SIG-M5 treated with dmso at 0.1 percent for 504 hours (cell line): ENCODE results near the gene DYSF.

Source experiments
- DNase-seq: peaks from one replicate; lab custom pipeline; 2025; ENCODE audit not compliant: unreplicated experiment; lab: John Stamatoyannopoulos, UW

The DYSF gene

DNA sequence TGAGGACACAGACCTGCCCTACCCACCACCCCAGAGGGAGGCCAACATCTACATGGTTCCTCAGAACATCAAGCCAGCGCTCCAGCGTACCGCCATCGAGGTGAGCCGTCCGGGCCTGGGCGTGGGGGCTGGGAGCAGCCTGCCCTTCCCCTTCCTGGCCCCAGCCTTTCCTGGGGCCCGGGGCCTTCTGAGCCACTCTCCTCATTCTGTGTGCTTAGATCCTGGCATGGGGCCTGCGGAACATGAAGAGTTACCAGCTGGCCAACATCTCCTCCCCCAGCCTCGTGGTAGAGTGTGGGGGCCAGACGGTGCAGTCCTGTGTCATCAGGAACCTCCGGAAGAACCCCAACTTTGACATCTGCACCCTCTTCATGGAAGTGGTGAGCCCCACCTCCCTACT lies 157.9 kb downstream of the DYSF start:
- DNase-seq = no peak

DNA sequence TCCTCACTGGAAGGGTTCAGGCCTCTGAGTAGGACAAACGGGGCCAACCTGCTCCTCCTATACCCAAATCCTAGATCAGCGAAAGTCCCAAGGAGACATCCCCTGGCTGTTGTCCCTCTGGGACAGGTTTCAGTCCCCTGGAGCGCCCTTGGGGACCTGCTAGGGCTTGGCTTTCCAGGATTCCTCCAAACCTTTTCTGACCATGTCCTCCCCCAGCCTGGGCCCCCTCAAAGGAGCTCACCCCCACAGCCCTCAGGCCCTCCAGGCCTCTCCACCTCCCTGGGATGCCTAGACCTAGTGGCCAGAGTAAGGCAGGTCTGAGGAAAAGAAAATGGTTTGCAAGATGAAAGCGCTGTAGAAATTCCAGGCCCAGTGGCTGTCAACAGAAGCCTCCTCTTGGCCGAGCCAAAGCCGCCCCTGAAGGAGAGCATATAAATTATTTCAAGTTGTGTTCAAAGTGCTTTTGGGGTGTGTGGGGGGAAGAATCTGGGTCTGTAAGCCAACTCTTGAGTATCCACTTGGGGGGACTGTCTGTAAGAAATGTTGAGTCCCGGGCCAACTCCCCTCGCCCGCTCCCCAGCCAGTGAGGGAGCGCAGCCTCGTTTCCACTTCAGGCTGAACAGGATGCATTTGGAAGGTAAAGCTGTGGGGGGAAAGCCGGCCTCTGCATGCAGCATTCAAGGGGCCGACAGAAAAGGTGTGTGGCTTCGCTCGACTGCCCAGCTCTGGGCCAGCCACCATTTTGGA lies 158.6 kb downstream of the DYSF start:
- no peak for DNase-seq

DNA sequence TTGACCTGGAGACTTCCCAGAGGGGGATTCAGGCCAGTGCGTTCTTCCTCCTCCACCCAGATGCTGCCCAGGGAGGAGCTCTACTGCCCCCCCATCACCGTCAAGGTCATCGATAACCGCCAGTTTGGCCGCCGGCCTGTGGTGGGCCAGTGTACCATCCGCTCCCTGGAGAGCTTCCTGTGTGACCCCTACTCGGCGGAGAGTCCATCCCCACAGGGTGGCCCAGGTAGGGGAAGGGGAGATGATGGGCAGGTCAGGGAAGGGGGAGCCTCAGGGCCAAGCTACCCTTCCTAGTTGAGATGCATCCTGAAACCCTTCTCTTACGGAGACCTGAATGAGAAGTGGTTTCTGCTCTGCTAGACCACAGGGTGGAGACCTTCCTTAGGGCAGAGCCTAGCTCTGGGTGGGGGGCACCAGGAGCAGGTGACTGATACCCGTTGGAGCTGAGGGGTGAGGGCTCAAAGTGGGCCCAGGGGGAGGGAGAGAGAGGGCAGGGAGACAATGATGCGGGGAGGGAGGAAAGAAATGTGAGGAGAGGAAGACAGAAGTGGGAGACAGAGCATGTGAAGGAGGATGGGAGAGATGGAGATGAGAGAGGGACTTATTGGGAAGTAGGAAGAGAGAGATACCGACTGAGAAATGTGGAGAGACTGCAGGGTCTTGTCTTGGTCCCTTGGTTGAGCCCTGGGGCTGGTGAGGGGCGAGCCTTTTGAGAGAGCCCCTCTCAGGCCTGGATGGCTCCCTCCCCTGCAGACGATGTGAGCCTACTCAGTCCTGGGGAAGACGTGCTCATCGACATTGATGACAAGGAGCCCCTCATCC lies 159.4 kb downstream of the DYSF start:
- no peak for DNase-seq

DNA sequence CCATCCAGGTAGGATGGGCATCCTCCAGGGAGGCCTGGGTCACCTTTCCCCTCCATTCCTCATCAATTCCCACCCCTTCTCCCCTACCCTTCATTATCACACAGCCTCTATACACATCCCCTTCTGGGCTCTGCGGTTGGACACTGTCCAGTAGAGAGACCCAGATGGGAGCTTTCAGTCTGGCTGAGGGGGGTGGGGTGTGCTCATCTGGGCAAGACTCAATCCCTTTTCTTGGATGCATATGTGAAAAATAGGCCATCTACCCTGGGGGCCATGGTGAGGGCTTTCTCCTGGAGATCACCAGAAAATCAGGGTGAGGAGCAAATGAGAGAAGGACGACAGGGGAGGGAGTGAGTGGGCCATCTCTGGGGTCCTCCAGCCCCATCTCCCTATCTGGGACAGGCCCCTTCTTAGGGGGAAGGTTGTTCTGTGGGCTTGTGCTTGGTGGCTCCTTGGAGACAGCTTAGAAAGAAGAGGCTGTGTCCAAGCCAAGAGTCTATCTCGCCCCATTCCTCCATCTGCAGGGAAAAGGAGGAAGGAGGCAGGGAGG lies 160.1 kb downstream of the DYSF start:
- DNase-seq = no peak

DNA sequence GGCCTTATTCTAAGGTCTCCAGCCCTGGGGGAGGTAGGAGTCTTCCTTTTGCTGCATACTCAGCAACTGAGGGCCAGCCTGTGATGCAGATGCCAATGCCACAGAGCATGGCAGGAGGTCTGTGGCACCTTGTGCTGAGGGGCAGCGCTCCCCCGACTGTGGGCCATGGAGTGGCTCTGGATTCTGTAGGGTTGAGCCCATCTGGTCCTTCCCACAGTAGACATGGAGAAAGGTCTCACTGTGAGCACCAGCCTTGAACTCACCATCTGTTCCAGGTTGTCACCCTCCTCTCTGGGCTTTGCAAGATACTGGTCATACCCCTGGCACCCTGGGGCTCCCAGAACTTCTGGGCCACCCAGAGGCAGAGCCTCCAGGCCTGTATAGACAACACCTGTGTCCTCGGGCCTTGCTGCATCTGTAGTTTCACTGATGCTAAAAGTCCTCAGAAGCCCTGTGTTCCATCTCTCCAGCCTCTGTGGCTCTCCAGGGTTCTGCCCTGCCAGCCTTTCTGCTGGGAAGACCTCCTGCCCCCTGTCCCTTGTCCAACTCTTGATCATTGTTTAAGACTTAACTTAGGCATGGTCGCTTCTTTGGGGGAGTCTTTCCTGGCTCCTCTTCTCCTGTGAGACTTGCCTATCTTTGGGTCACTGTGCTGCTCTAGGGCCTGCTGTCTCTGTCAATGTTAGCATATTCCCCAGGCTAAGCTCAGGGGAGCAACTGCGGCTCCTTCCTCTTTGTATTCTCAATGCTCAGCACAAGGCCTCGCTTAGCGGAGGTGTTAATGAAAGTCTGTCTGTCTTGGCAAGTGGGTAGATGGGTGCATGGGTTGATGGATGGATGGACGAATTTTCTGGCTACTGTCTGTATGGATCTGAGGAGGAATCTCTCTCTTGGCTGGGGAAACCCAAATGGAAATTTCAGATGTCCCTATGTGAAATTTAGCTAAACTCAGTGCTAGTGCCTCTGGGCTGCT lies 160.9 kb downstream of the DYSF start:
- DNase-seq = no peak

DNA sequence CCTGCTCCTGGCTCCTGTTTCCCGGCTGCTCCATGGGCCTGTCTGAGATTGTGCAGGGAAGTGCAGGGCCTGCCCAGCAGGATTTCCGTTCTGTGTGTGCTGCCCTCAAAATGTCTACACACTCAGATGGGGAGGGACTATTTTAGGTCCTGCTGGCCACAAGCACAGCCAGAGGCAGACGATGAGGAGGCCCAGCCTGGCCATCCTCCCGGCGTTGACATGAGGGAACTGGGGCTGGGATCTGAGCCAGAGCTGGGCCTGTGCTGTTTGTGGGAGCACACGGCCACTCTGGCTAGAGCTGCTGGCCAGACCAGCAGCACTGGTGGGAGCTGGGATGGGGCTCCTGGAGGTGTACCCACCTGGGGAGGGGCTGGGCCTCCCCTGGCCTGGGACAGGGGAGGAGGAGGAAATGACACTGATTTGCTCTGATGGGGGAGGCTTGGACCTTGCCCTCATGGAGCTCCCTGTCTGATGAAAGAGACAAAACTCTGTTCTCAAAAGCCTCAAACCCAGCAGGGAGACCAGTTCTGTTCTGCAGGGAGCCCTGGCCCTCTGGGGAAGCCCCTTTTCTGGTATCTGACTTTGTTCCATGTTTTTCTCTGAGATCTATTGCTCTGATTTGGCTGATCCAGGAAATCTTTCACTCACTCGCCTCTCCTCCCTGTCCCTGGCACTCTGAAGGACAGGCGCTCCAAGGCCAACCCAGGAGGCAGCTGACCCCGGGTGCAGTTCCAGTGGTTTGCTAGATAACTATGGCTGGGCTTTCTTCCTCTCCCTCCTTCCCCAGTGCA lies 161.8 kb downstream of the DYSF start:
- no peak for DNase-seq

DNA sequence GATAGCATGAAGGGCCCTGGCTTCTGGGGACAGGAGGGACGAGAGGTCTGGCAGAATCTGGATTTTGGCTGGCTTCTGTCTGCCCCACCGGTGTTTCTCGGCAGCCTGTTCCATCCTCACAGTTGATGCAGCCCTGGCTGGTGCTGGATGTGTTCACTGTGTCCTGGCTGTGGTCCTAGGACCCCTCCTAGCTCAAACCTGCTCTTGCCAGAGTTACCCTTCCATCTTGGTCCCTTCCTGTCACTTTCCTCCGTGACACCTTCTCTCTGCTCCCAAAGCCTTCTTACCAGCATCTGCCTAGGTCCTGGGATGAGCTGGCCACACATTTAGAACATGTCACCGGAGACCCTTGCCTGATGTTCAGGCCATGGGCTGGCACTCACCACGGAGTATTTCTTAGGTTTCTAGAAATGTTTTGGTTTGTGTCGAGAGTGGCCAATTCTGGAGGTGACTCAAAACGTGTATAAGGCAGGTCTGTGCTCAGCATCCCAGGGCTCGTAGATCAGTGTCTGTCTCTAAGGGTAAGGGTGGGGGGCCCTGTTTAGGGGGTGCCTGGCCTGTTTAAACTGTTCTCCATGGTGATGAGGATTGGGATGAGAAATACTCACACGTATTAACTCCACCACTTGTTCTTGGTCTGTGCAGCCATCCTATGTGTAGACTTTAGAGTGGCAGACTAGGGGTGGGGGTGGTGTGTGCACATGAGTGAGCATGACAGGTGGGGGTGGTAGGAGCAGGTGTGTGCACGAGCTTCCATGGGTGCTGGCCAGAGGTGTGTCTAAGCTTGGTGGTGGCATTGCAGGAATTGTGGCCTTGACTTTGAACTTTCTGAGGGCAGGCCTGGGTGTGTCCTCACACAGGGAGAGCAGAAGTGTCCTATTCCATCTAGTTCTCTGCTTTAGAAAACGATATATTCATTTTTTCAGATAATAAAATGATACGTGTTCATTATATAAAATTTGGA lies 162.7 kb downstream of the DYSF start:
- no peak for DNase-seq

DNA sequence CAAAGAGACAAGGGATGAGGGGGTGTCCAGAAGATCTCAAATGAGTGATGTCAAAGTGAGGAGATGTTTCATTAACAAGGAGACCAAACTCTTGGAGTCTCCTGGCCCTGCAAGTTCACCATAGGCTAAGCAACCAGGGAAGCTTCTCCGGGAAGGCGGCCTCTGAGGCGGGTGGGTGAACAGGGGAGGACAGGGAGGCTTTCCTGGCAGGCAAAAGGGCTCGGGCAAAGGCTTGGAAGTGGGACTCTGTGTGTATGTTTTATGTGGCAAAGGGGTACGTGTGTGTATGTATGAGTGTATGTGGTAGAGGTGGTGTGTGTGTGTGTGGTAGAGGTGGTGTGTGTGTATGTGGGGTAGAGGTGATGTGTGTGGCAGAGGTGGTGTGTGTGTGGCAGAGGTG lies 163.9 kb downstream of the DYSF start:
- no peak for DNase-seq

DNA sequence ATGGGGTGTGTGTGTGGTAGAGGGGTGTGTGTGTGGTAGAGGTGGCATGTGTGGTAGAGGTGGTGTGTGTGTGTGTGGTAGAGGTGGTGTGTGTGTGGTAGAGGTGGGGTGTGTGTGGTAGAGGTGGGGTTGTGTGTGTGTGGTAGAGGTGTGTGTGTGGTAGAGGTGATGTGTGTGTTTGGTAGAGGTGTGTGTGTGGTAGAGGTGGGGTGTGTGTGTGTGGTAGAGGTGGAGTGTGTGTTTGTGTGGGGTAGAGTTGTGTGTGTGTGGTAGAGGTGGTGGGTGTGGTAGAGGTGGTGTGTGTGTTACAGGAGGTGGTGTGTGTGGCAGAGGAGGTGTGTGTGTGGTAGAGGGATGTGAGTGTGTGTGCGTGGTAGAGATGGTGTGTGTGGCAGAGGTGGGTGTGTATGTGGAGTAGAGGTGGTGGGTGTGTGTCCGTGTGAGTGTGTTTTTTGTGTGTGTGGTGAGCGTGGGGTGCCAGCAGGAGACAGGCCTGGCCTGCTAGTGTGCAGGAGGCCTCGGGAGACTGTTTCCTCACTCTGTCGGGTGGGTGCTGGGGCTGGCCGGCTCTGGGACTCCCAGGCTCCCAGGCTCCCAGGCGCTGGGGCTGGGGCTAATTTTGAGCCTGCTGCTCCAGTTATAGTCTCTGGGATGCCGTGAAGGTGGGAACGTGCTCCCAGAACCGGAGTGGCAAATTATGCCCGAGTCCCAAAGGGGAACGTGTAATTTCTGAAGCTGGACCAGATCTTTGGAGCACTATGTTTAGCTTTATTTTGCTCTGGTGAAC lies 165.2 kb downstream of the DYSF start:
- no peak for DNase-seq

DNA sequence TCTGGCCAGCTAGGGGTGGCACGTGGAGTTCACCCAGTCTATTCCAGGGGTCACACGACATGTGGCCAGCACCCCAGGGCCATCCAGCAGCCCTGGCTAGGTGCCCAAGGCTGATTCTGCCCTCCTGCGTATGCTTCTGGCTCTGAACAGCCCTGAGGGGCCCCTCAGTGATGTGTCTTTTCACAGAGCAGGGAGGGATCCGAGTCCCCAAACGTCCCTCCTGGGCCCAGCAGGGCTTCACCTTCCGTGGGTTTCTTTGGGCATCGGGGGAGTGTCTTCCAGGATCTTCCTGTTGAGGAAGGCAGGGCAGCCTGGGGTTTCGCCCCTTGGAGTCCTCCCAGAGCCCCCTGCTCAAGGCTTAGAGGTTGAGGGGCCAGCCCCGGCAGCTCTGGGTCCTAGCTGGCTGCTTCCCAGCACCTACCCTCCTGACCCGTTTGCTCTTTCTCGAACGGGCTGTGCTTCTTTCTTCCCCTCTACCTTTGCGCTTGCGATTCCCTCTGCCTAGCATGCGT lies 165.9 kb downstream of the DYSF start:
- DNase-seq = no peak

DNA sequence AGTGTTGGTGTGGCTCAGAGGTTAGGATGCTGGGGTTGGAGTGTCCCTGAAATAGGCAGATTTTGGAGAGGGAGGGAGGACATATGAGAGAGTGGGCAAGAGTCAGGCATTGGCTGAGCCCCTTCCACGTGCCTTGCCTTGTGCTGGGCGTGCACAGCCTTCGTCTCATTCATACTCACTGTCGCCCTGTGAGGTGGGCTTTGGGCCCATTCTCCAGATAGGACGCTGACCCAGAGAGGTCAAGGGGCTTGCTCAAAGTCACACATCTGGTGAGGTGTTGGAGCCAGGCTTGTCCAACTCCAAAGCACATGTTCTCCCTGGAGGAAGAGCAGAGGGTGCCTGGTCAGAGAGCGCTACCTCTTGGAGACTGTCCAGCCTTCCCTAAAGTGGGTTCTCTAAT lies 166.8 kb downstream of the DYSF start:
- DNase-seq = no peak

DNA sequence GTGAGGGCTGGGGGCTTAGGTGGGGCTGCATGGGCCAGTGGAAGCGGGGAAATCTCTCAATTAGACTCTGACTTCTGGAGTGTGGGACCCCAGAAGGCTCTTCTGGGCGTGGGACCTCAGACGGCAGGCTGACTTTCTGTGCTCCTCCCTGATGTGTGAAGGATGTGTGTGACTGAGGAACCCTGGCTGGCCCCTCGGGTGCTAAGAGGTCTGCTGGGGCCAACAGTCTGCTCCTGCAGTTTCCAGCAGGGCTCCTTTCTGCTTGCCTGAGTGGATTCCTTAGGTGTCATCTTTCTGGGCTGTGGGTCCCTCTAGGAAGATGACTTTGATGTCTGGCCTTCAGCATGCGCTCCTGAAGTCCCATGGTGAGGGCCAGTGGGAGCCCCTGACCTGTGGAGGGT lies 167.5 kb downstream of the DYSF start:
- no peak for DNase-seq

DNA sequence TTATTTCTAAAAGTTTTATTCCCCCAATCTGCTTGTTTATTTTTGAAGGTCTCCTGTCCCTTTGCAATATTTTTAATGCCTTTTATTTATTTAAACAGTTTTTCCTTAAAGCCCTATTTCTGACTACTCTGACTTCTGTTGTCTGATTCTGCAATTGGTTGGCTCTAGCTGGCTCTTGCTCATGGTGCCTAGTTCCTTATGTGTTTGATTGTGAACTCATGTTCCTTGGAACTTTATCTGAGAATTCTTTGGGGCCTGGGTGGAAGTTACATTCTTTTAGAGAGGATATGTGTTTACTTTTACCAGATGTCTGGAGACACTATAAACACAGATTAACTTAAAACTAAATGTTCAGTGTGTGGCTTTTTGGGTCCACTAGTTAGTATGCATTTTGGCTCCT lies 175.9 kb downstream of the DYSF start:
- no peak for DNase-seq

DNA sequence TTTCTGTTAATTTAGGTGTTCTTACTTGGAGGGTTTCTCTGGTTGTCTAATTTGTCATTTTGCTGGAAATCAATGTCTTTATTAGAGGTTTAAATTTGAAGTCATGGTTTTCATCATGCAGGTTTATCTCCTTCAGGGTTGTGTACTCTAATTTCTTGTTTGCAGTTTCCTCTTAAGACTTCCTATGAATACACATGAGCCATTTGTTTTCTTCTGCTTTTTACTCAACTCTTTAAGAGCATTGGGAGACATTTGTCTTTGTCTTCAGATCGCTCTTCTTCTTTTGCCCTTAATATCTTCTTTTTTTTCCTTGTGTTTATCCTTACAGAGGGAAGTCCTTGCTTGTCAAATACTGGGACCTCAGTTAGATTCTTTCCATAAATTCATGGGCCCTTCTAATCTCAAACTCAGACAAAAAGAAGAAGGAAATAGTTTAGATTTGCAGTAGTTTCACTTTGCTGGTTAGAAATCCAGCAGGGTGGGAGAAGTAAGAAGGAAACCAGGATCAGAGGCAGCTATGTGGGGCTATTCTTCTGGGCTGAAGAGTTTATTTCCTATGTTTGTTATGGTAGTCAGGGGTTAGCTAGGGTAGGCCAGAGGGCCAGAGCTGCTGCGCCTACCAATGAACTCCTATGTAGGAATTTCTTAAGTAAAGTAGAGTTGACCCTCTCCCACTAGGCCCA lies 176.6 kb downstream of the DYSF start:
- no peak for DNase-seq

DNA sequence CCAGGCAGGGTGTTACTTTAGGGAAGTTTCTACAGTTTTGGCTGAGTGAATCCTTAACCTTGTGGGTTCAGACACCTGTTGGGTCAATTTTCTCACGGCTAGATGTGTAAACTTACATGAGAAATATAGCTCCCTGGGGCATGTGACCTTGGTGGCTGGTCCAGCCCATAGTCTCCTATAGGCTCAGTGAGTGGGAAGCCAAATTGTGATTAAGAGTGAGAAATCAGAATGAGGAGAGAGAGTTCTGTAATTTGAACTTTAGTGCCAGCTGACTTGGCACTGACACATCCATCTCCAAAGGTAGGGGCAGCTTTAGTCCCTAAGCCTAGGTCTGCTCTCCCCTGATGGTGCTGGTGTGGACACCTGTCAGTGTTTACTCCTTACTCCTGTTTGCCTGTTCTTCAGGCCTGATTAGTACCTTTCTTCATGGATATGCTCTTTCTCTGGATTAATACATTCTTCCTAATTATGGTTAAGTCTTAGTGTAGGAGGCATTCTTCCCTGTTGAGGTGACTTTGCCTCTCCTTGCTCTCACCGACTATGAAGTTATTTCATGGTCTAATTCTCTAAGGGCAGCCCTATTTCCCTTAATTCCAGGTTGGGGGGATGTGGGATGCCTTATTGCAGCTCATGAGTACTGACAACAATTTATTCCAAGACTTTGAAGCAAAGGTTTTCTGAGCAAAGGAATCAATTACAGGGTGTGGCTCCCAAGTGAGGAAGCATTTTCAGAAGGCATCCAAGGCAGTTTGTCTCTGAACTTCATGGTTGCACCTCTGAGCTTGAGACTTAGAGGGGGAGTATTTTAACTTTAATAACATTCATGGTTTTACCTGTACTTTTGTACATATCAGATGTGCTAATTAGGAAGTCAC lies 177.3 kb downstream of the DYSF start:
- DNase-seq = no peak

DNA sequence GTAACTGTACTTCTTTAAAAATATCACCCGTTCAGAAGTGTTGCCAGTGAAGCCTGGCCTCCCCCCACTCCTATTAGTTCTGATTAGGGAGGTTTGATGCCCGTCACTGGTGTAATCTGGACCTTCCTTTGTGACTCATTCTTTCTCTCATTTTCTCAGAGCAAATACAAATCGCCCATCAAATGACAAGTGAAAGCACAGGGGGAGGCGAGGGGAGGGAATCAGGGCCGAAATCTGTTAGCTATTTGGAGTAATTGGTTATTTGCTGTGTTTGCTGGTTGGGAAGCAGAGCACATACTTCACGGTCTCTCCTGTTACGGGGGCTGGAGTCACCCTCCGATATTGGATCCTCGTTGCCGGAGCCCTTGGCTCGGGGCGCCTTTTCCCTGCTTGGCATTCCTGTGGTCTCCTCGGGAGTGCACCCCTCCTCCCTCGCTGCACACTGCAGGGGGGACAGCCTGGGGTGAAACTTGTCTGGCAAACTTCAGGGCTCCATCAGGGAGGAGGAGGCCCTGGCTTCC lies 178.1 kb downstream of the DYSF start:
- DNase-seq = no peak
